GM21390 (cell line): ENCODE measurements around the gene FRMD3.

Experiments
- ATAC-seq: cut with Tn5 transposase; IDR thresholded peaks from one replicate; pipeline ENCODE4 v1.9.1; 2021; ENCODE audit not compliant: unreplicated experiment

Gene FRMD3

GRCh38 chr9:83538172-83538889 lies at the start of gene FRMD3:
TSS of gene FRMD3 (minus strand) at chr9:83538401. CDS start at chr9:83538231, 170 bp downstream.
- ATAC-seq = peak; percentile 62

- no peak for ATAC-seq
These were observed 46.8 kb upstream of the FRMD3 start for GRCh38 chr9:83584995-83585394.

GRCh38 chr9:83583151-83584014 lies 45.2 kb upstream of the FRMD3 start:
- ATAC-seq = peak; percentile 77

GRCh38 chr9:83582029-83582428 lies 43.8 kb upstream of the FRMD3 start:
- no peak for ATAC-seq

- no peak for ATAC-seq
These were observed 36.3 kb upstream of the FRMD3 start for GRCh38 chr9:83574482-83574881.

GRCh38 chr9:83572524-83572923 lies 34.3 kb upstream of the FRMD3 start:
- ATAC-seq = peak; percentile 50

- ATAC-seq = no peak
These were observed 32.2 kb upstream of the FRMD3 start for GRCh38 chr9:83570359-83570758.

GRCh38 chr9:83569326-83569725 lies 31.1 kb upstream of the FRMD3 start:
- ATAC-seq = peak; percentile 76

GRCh38 chr9:83563360-83563759 lies 25.2 kb upstream of the FRMD3 start:
- no peak for ATAC-seq

- no peak for ATAC-seq
These were observed 22.1 kb upstream of the FRMD3 start for GRCh38 chr9:83560169-83560826.

- ATAC-seq = no peak
These were observed 19.6 kb upstream of the FRMD3 start for GRCh38 chr9:83557771-83558170.

GRCh38 chr9:83557317-83557716 lies 19.1 kb upstream of the FRMD3 start:
- no peak for ATAC-seq

- ATAC-seq = no peak
These were observed 16.1 kb upstream of the FRMD3 start for GRCh38 chr9:83554278-83554677.

GRCh38 chr9:83544002-83544698 lies 5.9 kb upstream of the FRMD3 start:
- ATAC-seq = peak; percentile 98

- ATAC-seq = no peak
These were observed 663 bp upstream of the FRMD3 start for GRCh38 chr9:83538890-83539238.

- no peak for ATAC-seq
These were observed 650 bp downstream of the FRMD3 start for GRCh38 chr9:83537331-83538171.

GRCh38 chr9:83536332-83536731 lies 1.9 kb downstream of the FRMD3 start:
- ATAC-seq = no peak

GRCh38 chr9:83535736-83536135 lies 2.5 kb downstream of the FRMD3 start:
- ATAC-seq = no peak

- ATAC-seq = no peak
These were observed 4.9 kb downstream of the FRMD3 start for GRCh38 chr9:83533296-83533695.

- no peak for ATAC-seq
These were observed 11.3 kb downstream of the FRMD3 start for GRCh38 chr9:83526901-83527300.
